Measurements from ENCODE around the gene ARAP3. TPM values are rescaled to one million over a fixed set of nuclear protein-coding genes. Genes with fewer than 3 reads are reported as not detected.

Gene ARAP3
- total RNA-seq, 1 experiment from 2014 or later: 27.6 TPM

GRCh38 chr5:141706121-141706520 lies 24.1 kb upstream of the ARAP3 start:
- Histone ChIP-seq H2BK5ac (ENCODE audit: insufficient read length, low read length) (no peak overlapping the region), H3K4me1 (ENCODE audit: insufficient read depth, low read length) (no peaks in the 10 kb centered on the region; the same call in 1 of the 2 replicates), H3K27me3 (ENCODE audit: insufficient read depth, low read length) (peaks cover 7% of the 10 kb centered on the region; the same call in 1 of the 2 replicates), H2BK20ac (ENCODE audit: low read depth, low read length, poor library complexity, severe bottlenecking) (no peak overlapping the region), H2BK15ac (ENCODE audit: low read depth, low read length) (no peak overlapping the region), H2BK120ac (ENCODE audit: low read depth, low read length, poor library complexity, severe bottlenecking) (no peak overlapping the region), H2BK12ac (ENCODE audit: insufficient read length, low read depth, low read length) (no peak overlapping the region), H3K23me2 (ENCODE audit: insufficient read length, low read depth, low read length, poor library complexity, severe bottlenecking) (peaks cover 13% of the 10 kb centered on the region), H3K18ac (ENCODE audit: insufficient read length, low read depth, low read length) (no peak overlapping the region), H3K4me2 (ENCODE audit: insufficient read depth, insufficient read length, low read length) (no peak overlapping the region), H3K9me3 (ENCODE audit: control insufficient read depth, low read depth, low read length) (no peaks in the 10 kb centered on the region), H4K91ac (ENCODE audit: insufficient read length, low read depth, low read length) (no peak overlapping the region), H3K79me2 (ENCODE audit: insufficient read depth, low read length) (no peaks in the 10 kb centered on the region), H3K23ac (ENCODE audit: insufficient read length, low read depth, low read length) (no peak overlapping the region), H4K5ac (ENCODE audit: insufficient read length, low read depth, low read length) (no peak overlapping the region), H2AK5ac (ENCODE audit: insufficient read length, low read length) (no peak overlapping the region), H4K8ac (replicated peaks; ENCODE audit: insufficient read length, low read depth, low read length) (no peak overlapping the region), H3T11ph (ENCODE audit: low read length) (no peak overlapping the region), H3K56ac (ENCODE audit: insufficient read length, low read depth, low read length) (no peak overlapping the region), H2AFZ (ENCODE audit: low read length) (no peak overlapping the region), H3K14ac (ENCODE audit: insufficient read depth, low read length) (no peak overlapping the region), H3K9ac (ENCODE audit: extremely low read depth, insufficient read length, low read length) (no peak overlapping the region), H3K79me1 (ENCODE audit: insufficient read depth, low read depth, low read length, poor library complexity, severe bottlenecking) (no peaks in the 10 kb centered on the region), H4K20me1 (ENCODE audit: control insufficient read depth, insufficient read depth, insufficient read length) (no peaks in the 10 kb centered on the region), H3K4ac (ENCODE audit: low read depth, low read length) (no peak overlapping the region), H3K27ac (ENCODE audit: insufficient read length, low read depth, low read length) (no peak overlapping the region)
- WGBS (ENCODE audit: extremely low coverage, insufficient read length, low lambda C conversion rate): no CpG with 5 or more reads among the region's 3 CpGs
- H3K27ac Mint-ChIP-seq: no peak overlapping the region
- H3K4me3 Mint-ChIP-seq: no peak overlapping the region
- TF ChIP-seq CTCF (conservative IDR thresholded peaks at IDR 0.05): no peak
- no peaks in the 10 kb centered on the region for H3K36me3 Mint-ChIP-seq (ENCODE audit: insufficient read depth in 1 of 3, low read depth in 3 of 3)
- DNase-seq: no peak
- peaks cover 19% of the 10 kb centered on the region for H3K27me3 Mint-ChIP-seq (ENCODE audit: low read depth)
- H3K9me3 Mint-ChIP-seq: no peaks in the 10 kb centered on the region
- peaks cover 9 to 14% of the 10 kb centered on the region in 2 experiments for H3K4me1 Mint-ChIP-seq

Measured in H9 (cell line).